IPS-18a (cell line): ENCODE measurements around the gene ADAM19.

Experiments used
- H3K27ac ChIP-seq: one replicate; pipeline ENCODE4 v1.5.1; 2013; ENCODE audit warnings: low read length
- H3K27me3 ChIP-seq: one replicate; pipeline ENCODE4 v1.6.1; 2013; ENCODE audit warnings: mild to moderate bottlenecking, low read length; ENCODE audit not compliant: control insufficient read depth, insufficient read depth
- H3K36me3 ChIP-seq: one replicate; pipeline ENCODE4 v1.6.1; 2013; ENCODE audit warnings: low read depth, low read length; ENCODE audit not compliant: control insufficient read depth
- H3K4me1 ChIP-seq: one replicate; pipeline ENCODE4 v1.6.1; 2013; ENCODE audit warnings: low read depth, low read length; ENCODE audit not compliant: control insufficient read depth
- H3K4me3 ChIP-seq: one replicate; pipeline ENCODE4 v1.5.1; 2013; ENCODE audit warnings: low read length
- H3K9ac ChIP-seq: one replicate; pipeline ENCODE4 v1.6.1; 2013; ENCODE audit warnings: mild to moderate bottlenecking, low read length, moderate library complexity
- H3K9me3 ChIP-seq: one replicate; pipeline ENCODE4 v1.6.1; 2013; ENCODE audit warnings: low read depth, low read length; ENCODE audit not compliant: control insufficient read depth

The ADAM19 gene

DNA sequence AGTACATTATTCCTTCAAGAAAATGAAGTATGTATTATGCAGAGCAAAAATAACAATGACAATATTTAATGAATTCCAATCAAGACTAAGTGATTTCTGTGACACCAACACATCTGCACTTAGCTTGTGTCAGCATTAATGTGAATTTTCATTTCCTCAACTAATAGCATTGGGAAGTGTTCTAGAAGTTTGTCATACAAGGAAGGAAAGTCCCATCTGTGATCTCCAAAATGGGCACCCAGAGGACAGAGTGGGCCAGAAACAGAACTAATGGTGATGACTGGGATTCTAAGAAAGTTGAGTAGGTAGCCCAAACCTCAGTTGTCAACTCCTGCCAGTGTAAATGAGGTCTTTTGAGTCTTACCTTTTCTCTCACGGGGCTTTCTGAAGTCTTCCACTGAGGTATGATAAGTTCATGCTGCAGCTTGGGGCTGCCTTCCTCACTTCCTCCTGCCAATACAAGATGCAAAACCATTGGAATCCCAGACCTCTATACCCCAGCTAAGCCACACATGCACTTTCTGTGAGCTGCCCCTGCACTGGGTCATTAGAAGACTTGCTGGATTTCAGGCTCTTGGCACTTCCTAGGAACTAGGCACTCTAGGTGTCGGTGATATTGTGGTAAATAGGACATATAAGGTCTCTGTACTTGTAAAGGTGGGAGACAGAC lies 4.9 kb downstream of the ADAM19 start:
- Histone ChIP-seq H3K9me3 (no peaks in the 10 kb centered on the region), H3K4me1 (peaks cover 14% of the 10 kb centered on the region), H3K4me3 (no peak overlapping the region), H3K27ac (no peak overlapping the region), H3K9ac (no peak overlapping the region), H3K27me3 (peaks cover 15% of the 10 kb centered on the region), H3K36me3 (no peaks in the 10 kb centered on the region)

DNA sequence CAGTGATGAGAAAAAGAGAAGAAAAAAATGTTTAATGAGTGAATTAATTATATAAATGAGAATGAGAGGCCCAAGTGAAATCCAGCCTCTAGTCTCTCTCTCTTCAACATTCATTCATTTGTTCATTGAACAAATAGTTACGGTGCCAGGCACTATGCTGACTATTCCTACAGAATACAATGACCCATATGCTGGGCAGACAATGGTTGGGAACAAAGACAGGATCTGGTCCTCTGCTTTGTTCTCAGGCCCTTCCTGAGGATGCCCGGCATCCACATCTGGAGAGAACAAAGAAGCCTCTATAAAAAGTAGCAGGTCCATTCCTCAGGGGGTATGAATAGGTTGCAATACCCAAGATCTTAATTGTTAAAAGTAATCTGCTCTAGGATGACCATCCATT lies 6.9 kb downstream of the ADAM19 start:
- Histone ChIP-seq H3K9me3 (no peaks in the 10 kb centered on the region), H3K27ac (no peak overlapping the region), H3K36me3 (no peaks in the 10 kb centered on the region), H3K4me1 (peaks cover 10% of the 10 kb centered on the region), H3K27me3 (peaks cover 2% of the 10 kb centered on the region), H3K4me3 (no peak overlapping the region), H3K9ac (no peak overlapping the region)

DNA sequence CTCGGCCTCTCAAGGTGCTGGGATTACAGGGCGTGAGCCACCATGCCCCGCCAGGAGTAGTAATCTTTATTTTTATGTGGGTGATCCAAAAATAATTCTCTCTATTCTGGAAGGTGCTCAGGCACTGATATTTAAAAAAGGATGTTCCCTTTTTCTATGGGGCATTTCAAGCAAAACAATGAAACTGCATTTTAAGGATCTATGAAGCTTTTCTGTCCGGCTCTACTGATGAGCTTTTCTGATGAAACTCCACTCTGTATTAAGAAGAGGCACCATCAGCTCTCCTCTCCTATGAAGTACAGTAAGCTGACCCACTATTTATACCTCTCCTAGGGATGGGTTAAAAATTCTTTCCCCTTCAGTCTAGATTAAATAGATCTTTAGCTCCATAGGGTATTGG lies 7.4 kb downstream of the ADAM19 start:
- Histone ChIP-seq H3K27ac (no peak overlapping the region), H3K9me3 (no peaks in the 10 kb centered on the region), H3K4me1 (peaks cover 10% of the 10 kb centered on the region), H3K9ac (no peak overlapping the region), H3K4me3 (no peak overlapping the region), H3K27me3 (no peaks in the 10 kb centered on the region), H3K36me3 (no peaks in the 10 kb centered on the region)

DNA sequence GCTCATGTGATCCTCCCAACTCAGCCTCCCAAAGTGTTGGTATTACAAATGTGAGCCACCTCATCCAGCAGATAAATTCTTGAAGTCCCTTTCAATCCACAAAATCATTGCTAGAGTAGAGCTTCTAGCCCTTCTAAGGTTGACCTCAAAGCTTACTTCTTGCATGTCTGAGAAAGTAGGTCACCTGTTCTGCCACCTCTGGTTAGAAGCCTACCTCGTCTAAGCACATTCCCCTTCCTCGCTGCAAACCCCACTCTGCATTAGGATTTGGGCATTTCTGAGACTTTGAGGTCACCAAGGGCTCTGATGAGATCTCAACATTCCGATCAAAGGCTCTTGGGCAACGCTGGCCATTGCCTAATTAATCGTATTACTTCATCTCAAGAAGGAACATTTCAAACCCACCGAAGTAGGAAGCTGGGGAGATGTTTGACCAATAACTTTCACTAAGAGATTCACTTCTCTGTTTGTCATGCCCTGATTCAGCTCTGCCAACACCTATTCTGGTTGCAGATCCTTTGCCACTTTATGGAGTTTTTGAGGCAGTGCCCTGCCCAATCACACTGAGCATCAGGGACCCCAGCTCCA lies 8.6 kb downstream of the ADAM19 start:
- H3K27ac ChIP-seq = no peak overlapping the region
- H3K27me3 ChIP-seq = no peaks in the 10 kb centered on the region
- no peaks in the 10 kb centered on the region for H3K36me3 ChIP-seq
- no peak overlapping the region for H3K9ac ChIP-seq
- no peaks in the 10 kb centered on the region for H3K9me3 ChIP-seq
- no peak overlapping the region for H3K4me3 ChIP-seq
- peaks cover 19% of the 10 kb centered on the region for H3K4me1 ChIP-seq

DNA sequence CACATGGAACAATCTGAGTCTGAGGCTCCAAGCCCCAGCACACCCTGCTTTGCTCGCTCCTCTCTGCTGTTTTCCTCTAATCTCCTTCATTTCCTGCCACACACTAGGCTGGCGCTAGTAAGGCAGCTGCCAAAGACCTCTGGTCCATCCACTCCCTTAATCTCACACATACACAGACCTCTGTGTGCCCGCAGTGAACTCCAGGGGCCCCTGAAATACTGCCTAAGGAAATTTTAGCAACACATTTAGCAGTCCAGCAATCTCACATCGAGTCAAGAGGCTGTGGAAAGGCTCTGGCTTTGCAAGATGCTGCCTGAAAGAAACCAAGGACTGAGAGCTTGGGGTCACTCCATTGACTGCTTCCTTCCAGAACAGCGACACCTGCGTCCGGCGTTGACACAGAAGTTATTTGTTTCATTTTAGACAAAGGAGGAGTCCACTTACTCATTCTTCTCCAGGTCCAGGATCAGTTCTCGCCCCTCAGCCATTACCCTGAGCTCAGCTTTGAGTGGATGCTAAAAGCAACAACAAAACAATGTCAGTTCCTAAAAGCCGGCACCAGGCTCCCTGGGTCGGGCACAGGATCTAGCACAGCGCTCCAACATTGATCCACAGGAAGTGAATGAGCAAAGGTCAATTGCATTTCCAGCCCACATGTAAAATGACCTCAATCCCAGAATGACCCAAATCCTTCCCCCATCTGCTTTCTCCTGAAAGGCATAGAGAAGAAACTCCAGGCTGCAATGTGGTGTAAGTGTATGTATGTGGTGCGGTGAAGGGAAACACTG lies 11.5 kb downstream of the ADAM19 start:
- Histone ChIP-seq H3K27ac (no peak overlapping the region), H3K4me3 (no peak overlapping the region), H3K4me1 (peaks cover 13% of the 10 kb centered on the region), H3K9ac (no peak overlapping the region), H3K36me3 (no peaks in the 10 kb centered on the region), H3K9me3 (no peaks in the 10 kb centered on the region), H3K27me3 (no peaks in the 10 kb centered on the region)

DNA sequence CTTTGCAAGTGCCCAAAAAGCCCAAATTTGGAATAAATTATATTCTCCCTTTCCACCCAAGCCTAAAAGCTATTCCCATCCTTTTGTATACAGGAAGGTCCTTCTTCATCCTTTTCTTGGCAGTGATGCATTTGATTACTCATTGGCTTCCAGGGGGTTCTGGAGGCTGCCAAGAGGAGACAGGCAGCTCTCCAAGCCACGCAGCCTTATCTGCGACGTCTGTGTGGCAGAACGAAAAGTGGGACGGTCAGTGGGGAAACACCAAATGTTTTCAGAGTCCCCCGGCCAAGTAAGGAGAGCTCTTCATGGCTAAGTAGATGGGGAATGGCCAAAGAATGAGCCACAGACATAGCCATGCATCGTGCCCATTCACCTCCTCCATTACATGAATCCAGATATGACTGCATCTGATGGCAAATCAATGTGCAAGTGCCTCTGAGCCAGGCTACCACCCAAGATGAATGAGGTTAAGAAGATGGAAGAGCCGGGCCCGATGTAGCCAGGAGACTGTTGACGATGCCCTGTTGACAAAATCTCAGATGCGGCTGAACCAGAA lies 12.1 kb downstream of the ADAM19 start:
- peaks cover 14% of the 10 kb centered on the region for H3K4me1 ChIP-seq
- no peak overlapping the region for H3K4me3 ChIP-seq
- no peaks in the 10 kb centered on the region for H3K9me3 ChIP-seq
- H3K27ac ChIP-seq = no peak overlapping the region
- H3K27me3 ChIP-seq = no peaks in the 10 kb centered on the region
- H3K36me3 ChIP-seq = no peaks in the 10 kb centered on the region
- H3K9ac ChIP-seq = no peak overlapping the region

DNA sequence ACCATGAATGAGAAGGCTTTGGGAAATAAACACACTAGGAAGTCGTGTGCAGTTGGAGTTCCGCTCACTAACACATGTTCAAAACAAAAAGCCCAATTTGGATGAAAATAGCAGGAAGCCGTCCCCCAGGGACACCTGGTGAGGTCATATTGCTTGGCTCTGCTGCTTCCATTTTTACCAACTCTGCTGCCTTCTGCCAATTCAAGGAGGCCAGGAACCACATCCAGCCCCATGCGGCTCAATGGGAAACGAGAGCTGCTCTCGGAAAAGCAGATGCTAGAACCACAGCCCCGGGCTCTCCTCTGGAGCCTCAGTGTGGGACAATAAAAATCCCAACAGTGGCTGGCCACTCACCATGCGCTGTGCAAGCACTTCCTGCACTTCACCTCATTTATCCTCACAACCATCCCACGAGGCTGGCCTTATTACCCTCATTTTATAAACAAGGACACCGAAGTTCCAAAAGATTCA lies 13.4 kb downstream of the ADAM19 start:
- H3K9me3 ChIP-seq = no peaks in the 10 kb centered on the region
- no peaks in the 10 kb centered on the region for H3K27me3 ChIP-seq
- H3K4me1 ChIP-seq = peaks cover 18% of the 10 kb centered on the region
- no peak overlapping the region for H3K4me3 ChIP-seq
- H3K9ac ChIP-seq = no peak overlapping the region
- no peaks in the 10 kb centered on the region for H3K36me3 ChIP-seq
- no peak overlapping the region for H3K27ac ChIP-seq

DNA sequence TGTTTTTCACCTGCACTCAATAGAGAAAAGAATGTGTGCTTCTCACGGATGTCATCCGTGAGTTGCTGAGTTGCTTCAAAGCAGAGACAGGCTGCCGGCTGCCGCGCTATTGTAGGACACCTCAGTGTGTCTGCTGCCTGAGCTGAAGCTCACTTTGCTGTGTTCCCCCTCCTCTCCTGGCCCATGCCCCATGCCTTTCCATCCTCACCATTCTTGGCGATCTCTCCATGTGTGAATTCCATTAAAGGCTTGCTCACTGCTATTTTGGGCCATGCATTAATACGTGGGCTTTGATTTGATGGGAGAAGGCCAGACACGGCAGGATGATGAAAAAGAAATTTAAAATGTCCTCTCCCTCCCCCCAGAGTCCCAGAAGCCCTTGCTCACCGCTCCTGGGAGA lies 14.5 kb downstream of the ADAM19 start:
- Histone ChIP-seq H3K4me1 (peaks cover 18% of the 10 kb centered on the region), H3K27ac (no peak overlapping the region), H3K9me3 (no peaks in the 10 kb centered on the region)

DNA sequence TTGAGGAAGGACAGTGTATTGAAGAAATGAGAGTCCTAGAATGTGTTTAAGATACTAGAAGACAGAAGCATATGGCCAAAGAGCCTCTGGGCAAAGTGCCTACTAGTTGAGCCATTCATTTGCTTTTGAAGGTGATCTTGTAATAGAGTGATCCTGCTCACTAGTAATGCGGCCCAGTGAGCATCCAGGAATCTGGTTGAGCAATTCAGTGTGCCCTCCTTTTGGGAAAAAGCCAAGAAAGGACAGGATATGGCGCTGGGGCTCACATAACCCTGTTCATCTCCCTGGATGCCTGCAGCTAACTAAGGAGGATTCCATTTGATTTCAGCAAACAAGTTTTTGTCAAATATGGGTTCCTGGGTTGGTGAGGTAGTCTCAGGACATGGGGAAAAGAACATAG lies 16.3 kb downstream of the ADAM19 start:
- H3K4me3 ChIP-seq = no peak overlapping the region
- H3K27me3 ChIP-seq = no peaks in the 10 kb centered on the region
- H3K4me1 ChIP-seq = peaks cover 22% of the 10 kb centered on the region
- no peaks in the 10 kb centered on the region for H3K36me3 ChIP-seq
- no peaks in the 10 kb centered on the region for H3K9me3 ChIP-seq
- H3K9ac ChIP-seq = no peak overlapping the region
- no peak overlapping the region for H3K27ac ChIP-seq

More for the DNA sequence above, 14.5 kb downstream of the ADAM19 start:
- Histone ChIP-seq H3K9ac (no peak overlapping the region), H3K27me3 (no peaks in the 10 kb centered on the region), H3K4me3 (no peak overlapping the region), H3K36me3 (no peaks in the 10 kb centered on the region)

DNA sequence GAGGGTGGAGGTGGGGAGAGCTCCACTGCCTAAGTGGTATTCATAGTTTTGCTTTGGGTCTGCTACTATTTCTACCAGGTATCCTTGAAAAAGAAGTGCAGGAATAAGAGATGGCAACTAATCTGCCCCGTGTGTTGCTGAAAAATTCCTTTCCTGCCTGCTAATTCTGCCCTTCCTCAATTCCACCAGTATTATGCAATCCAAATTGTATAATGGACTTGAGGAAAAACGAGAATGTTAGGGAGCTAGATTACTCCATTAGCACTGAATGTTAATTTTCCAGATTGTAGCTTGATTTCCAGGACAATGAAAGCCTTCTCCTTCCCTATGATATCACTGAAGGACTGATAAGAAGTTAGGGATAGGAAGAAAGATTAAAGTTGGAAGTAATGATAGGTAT lies 16.9 kb downstream of the ADAM19 start:
- Histone ChIP-seq H3K4me3 (no peak overlapping the region), H3K27ac (no peak overlapping the region), H3K36me3 (no peaks in the 10 kb centered on the region), H3K9ac (no peak overlapping the region), H3K27me3 (no peaks in the 10 kb centered on the region), H3K9me3 (no peaks in the 10 kb centered on the region), H3K4me1 (peaks cover 22% of the 10 kb centered on the region)

DNA sequence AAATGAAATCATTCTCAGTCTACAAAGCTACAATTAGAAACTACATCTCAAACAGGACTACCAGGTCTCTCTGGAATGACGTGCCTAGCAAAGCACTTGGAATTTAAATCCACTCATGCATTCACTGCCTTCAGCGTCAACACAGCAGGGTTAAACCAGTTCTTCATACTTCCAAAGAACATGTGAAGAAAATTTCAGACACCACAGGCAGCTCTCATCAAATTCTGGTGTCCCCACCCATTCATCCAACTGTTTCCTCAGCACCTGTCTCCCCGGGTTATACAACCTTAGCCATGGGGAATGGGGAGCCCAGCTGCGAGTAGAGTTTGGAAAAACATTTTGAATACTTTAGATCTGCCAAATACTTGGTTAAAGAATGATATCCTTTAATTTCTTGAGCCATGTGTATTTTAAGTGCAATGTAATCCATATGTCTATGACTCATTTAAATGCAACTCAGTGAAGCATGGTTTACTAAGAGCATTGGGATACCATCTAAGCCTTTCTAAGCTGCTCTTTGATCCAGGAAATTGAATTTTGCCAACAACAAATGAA lies 17.5 kb downstream of the ADAM19 start:
- Histone ChIP-seq H3K36me3 (no peaks in the 10 kb centered on the region), H3K9ac (no peak overlapping the region), H3K4me1 (peaks cover 22% of the 10 kb centered on the region)

More for the DNA sequence above, 17.5 kb downstream of the ADAM19 start:
- no peak overlapping the region for H3K27ac ChIP-seq
- no peak overlapping the region for H3K4me3 ChIP-seq
- H3K27me3 ChIP-seq = no peaks in the 10 kb centered on the region
- no peaks in the 10 kb centered on the region for H3K9me3 ChIP-seq
